Ovary (tissue), 9 donors: Measurements from ENCODE around the gene PCBP3. TPM values are rescaled to one million over a fixed set of nuclear protein-coding genes. Genes with fewer than 3 reads are reported as not detected.

Experiments
- DNase-seq, 5 donors: peaks; one replicate each; pipeline ENCODE4 v3.0.0-alpha.2; 2019 to 2020
- H3K27ac ChIP-seq, 2 donors: fragments of 200-600 bp; one replicate each; pipeline versions ENCODE4 v1.5.1 to v1.8.0; 2019 to 2022
- H3K27me3 ChIP-seq: fragments of 200-600 bp; one replicate; pipeline ENCODE4 v1.8.0; 2022
- H3K36me3 ChIP-seq: fragments of 200-600 bp; sonication (generic); one replicate; pipeline ENCODE4 v1.5.1; 2019
- H3K4me1 ChIP-seq: one replicate; pipeline ENCODE4 v1.8.1; 2013; ENCODE audit warnings: mild to moderate bottlenecking, moderate library complexity; ENCODE audit not compliant: insufficient read depth
- H3K4me3 ChIP-seq: fragments of 200-600 bp; sonication (generic); one replicate; pipeline ENCODE4 v1.5.1; 2017
- H3K9me3 ChIP-seq, 2 donors: fragments of 200-600 bp in 1 of 2; sonication (generic) in 1 of 2; one replicate each; pipeline versions ENCODE4 v1.5.1 to v1.8.1; 2013 to 2019; ENCODE audit warnings: mild to moderate bottlenecking in 1 of 2, moderate library complexity in 1 of 2
- EP300 ChIP-seq: sonication (generic); formaldehyde crosslinking; IDR thresholded peaks from one replicate; pipeline ENCODE4 v1.6.1; 2017; ENCODE audit warnings: antibody characterized with exemption
- POLR2A ChIP-seq: fragments of 450-650 bp; IDR thresholded peaks from one replicate; pipeline ENCODE4 v1.6.1; 2017; ENCODE audit warnings: antibody characterized with exemption, mild to moderate bottlenecking, moderate library complexity
- WGBS, 3 donors: extraction: QIAGEN DNeasy Blood & Tissue Kit in 1 of 3; methylation state at CpG; one replicate each; pipeline versions ENCODE4 v1.1.5 to v1.1.7; 2013 to 2017; 5-methylcytosine and 5-hydroxymethylcytosine counted together
- intact Hi-C, 4 donors: fragments of 100-400 bp; cut with DNase I; formaldehyde crosslinking; loops; one replicate each; pipeline versions ENCODE4 v1.11.0 to v1.15.1; 2022 to 2023
- polyA plus RNA-seq, 2 donors: library from polyadenylated mRNA; stranded (reverse); fragments of 200-250 nt in 1 of 2; fragments of 350-450 nt in 1 of 2; fragmentation: Illumina TruSeq in 1 of 2; extraction: RNeasy Lipid Tissue Mini Kit (QIAGEN cat#74804) in 1 of 2; gene quantifications; one replicate each; pipeline ENCODE4 v1.2.3, GENCODE V29; 2013 to 2014
- total RNA-seq, 7 donors: library from RNA; depleted of rRNA in 2 of 7; stranded (reverse); fragments of >200 nt in 2 of 7; fragmentation: NEBNext Ultra II Directional in 3 of 7; extraction: Animal tissue kit (Norgen Biotek cat#: 25700) in 3 of 7; gene quantifications; one replicate each; pipeline versions ENCODE4 v1.1.0 to v1.2.4, GENCODE V29; 2016 to 2023
- TF ChIP-seq, protein P1 (sequence below), 3 donors: fragments of 450-650 bp in 2 of 3; fragments of 200-600 bp in 1 of 3; IDR thresholded peaks; one replicate each; pipeline versions ENCODE4 v1.5.1 to v1.8.0; 2016 to 2022; ENCODE audit warnings: antibody characterized with exemption in 3 of 3, mild to moderate bottlenecking in 1 of 3
- donor health status: DM: no; HTN: no; CAD: no; lungs with moderate emphysema.
- donor health status: DM: no; HTN: no; CAD: no.
- donor health status: Bipolar disorder and iron deficiency.
- donor health status: DM: yes; HTN: yes; CAD: no.
- donor health status: DM: no; HTN: no; CAD: no.
- donor health status: DM: yes; HTN: yes; CAD: no.

The PCBP3 gene
- total and polyA plus RNA-seq, 9 donors: 2.4 to 10.1 (median 5.4) TPM

DNA sequence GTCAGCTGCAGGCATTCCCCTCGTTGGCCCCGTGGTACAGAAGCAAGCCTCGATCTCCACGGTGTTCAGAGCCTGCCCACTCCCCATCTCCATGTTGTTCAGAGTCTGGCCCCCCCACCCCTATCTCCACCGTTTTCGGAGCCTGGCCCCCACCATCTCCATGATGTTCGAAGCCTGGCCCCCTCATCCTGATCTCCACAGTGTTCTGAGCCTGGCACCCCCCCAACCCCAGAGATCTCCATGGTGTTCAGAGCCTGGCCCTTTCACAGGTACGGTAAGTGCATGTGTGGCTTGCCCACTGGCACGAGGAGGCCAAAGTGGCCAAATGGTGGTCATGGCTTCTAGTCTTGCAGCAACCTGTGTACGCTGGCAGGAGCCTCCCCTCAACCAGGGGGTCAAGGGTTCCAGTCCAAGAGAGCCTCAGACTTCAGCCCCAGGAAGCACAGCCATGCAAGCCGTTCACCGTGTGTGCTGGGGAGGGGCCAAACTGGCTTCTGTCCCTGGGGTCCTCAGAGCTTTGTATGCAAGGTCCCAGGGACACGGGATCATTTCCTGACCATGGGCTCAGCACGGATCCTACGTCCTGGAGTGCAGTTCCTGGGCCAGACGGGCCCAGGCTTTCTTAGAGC is 13.3 kb upstream of the PCBP3 start:
- WGBS, 3 donors: 77 to 89% (median 79%) methylated on average over 15 to 16 of the region's 16 CpGs
- no peak for DNase-seq
- TF ChIP-seq EP300: no peak
- TF ChIP-seq POLR2A: no peak
- TF ChIP-seq, protein P1, sequence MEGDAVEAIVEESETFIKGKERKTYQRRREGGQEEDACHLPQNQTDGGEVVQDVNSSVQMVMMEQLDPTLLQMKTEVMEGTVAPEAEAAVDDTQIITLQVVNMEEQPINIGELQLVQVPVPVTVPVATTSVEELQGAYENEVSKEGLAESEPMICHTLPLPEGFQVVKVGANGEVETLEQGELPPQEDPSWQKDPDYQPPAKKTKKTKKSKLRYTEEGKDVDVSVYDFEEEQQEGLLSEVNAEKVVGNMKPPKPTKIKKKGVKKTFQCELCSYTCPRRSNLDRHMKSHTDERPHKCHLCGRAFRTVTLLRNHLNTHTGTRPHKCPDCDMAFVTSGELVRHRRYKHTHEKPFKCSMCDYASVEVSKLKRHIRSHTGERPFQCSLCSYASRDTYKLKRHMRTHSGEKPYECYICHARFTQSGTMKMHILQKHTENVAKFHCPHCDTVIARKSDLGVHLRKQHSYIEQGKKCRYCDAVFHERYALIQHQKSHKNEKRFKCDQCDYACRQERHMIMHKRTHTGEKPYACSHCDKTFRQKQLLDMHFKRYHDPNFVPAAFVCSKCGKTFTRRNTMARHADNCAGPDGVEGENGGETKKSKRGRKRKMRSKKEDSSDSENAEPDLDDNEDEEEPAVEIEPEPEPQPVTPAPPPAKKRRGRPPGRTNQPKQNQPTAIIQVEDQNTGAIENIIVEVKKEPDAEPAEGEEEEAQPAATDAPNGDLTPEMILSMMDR (IDR thresholded peaks at IDR 0.05): no peak

DNA sequence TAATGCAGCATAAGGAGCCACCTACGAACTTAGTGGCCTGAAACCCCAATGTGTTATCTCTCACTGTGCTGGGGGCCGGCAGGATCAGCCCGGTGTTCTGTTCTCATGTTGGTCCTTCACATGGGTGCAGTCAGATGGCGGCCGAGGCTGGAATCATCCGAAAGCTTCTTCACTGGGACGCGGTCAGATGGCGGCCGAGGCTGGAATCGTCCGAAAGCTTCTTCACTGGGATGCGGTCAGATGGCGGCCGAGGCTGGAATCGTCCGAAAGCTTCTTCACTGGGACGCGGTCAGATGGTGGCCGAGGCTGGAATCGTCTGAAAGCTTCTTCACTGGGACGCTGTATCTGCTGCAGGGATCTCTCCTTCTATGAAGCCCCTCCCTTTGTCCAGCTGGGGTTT is 12.6 kb upstream of the PCBP3 start:
- intact Hi-C loops: no loop called here
- H3K4me3 ChIP-seq: no peak overlapping the region
- H3K9me3 ChIP-seq: no peaks in the 10 kb centered on the region
- no peak overlapping the region for H3K27ac ChIP-seq
- H3K27me3 ChIP-seq: no peaks in the 10 kb centered on the region
- TF ChIP-seq POLR2A (no peak), EP300 (no peak)
- TF ChIP-seq, protein P1 (IDR thresholded peaks at IDR 0.05): no peak
- H3K4me1 ChIP-seq: no peaks in the 10 kb centered on the region
- peak in 1 of 5 donors; percentile 8 for DNase-seq
- WGBS, 3 donors: 82 to 90% (median 89%) methylated on average over 22 of the region's 22 CpGs
- no peaks in the 10 kb centered on the region for H3K36me3 ChIP-seq

More for the DNA sequence above, 13.3 kb upstream of the PCBP3 start:
- Histone ChIP-seq H3K36me3 (no peaks in the 10 kb centered on the region), H3K4me1 (no peaks in the 10 kb centered on the region), H3K4me3 (no peak overlapping the region), H3K27ac (no peak overlapping the region), H3K9me3 (no peaks in the 10 kb centered on the region), H3K27me3 (no peaks in the 10 kb centered on the region)
- intact Hi-C loops: no loop called here

DNA sequence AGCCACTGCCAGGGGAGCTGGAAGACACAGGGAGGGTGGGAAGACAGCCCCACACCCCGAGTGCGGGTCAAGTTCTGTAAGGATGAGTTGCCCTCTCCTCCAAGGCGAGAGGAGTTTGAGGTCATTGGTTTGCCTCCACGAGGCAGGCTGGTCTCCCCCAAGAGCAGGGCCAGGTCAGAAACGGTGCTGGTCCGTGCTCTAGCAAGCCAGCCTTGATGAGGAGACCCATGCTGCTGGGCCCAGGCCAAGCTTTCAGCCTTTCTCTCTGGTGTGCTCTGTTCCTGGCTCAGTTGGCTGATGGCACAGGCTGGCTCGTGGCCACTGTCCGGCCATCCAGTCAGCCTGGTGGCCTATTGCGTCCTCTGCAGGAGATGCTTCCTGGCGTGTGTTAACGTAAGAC is 12.0 kb upstream of the PCBP3 start:
- Histone ChIP-seq H3K9me3 (no peaks in the 10 kb centered on the region), H3K4me1 (no peaks in the 10 kb centered on the region), H3K36me3 (no peaks in the 10 kb centered on the region), H3K27ac (no peak overlapping the region), H3K27me3 (no peaks in the 10 kb centered on the region), H3K4me3 (no peak overlapping the region)
- 79 to 89% (median 82%) methylated on average over 11 of the region's 11 CpGs for WGBS, 3 donors
- intact Hi-C loops: no loop called here
- TF ChIP-seq POLR2A: no peak
- TF ChIP-seq EP300: no peak
- TF ChIP-seq, protein P1 (IDR thresholded peaks at IDR 0.05): no peak
- DNase-seq: peak in 1 of 5 donors; percentile 14

- H3K4me1 ChIP-seq: no peaks in the 10 kb centered on the region
- H3K4me3 ChIP-seq: no peak overlapping the region
- no peak for TF ChIP-seq EP300
- no peak for TF ChIP-seq POLR2A
- TF ChIP-seq, protein P1 (IDR thresholded peaks at IDR 0.05): no peak
- intact Hi-C loops: no loop called here
- H3K27me3 ChIP-seq: no peaks in the 10 kb centered on the region
- no peak for DNase-seq
- no peaks in the 10 kb centered on the region for H3K36me3 ChIP-seq
- 80 to 89% (median 83%) methylated on average over 13 of the region's 13 CpGs for WGBS, 3 donors
- no peak overlapping the region for H3K27ac ChIP-seq
- no peaks in the 10 kb centered on the region for H3K9me3 ChIP-seq
Measured at GRCh38 chr21:45632160-45632559, 11.4 kb upstream of the PCBP3 start.
